Right renal cortex interstitium (tissue), 3 donors: ENCODE results near the gene LARP4B. TPM values are rescaled to one million over a fixed set of nuclear protein-coding genes. Genes with fewer than 3 reads are reported as not detected.
"Not testable (repeated sequence)": the region's sequence is repeated elsewhere in the genome, so short reads cannot be mapped to it uniquely, and the experiment has no call there.

Source experiments
- DNase-seq, 3 donors: peaks; one replicate each; pipeline ENCODE4 v3.0.0-alpha.2; 2013; ENCODE audit warnings: low read depth in 3 of 3, low spot score in 2 of 3
- polyA plus RNA-seq, 3 donors: library from polyadenylated mRNA; unstranded; fragments of 120-200 nt; gene quantifications; one replicate each; pipeline ENCODE4 v1.2.1, GENCODE V29; 2013; ENCODE audit not compliant: insufficient read length in 3 of 3

LARP4B gene
- polyA plus RNA-seq, 3 donors, result 36.5 to 39.6 (median 39.3) TPM

GRCh38 chr10:774661-775244, 156.8 kb downstream of the LARP4B start:
- DNase-seq, result no peak

GRCh38 chr10:774223-774622, 157.3 kb downstream of the LARP4B start:
- no peak for DNase-seq

- no peak for DNase-seq
These were observed 157.8 kb downstream of the LARP4B start for GRCh38 chr10:773562-774161.

GRCh38 chr10:772227-772637, 159.3 kb downstream of the LARP4B start:
- DNase-seq, result no peak

- no peak for DNase-seq
These were observed 159.9 kb downstream of the LARP4B start for GRCh38 chr10:771647-772046.

- no peak for DNase-seq
These were observed 160.5 kb downstream of the LARP4B start for GRCh38 chr10:770975-771374.

GRCh38 chr10:770048-770712, 161.3 kb downstream of the LARP4B start:
- DNase-seq, result not testable (repeated sequence)

- DNase-seq, result no peak
These were observed 163.7 kb downstream of the LARP4B start for GRCh38 chr10:767794-768193.

GRCh38 chr10:767211-767610, 164.3 kb downstream of the LARP4B start:
- DNase-seq, result no peak

- DNase-seq, result no peak
These were observed 170.1 kb downstream of the LARP4B start for GRCh38 chr10:761376-761775.

- DNase-seq, result no peak
These were observed 170.9 kb downstream of the LARP4B start for GRCh38 chr10:760622-761021.

- DNase-seq, result no peak
These were observed 171.5 kb downstream of the LARP4B start for GRCh38 chr10:759898-760477.

Other genes with a start within 250 kb of the LARP4B start
- 10 to 100 TPM; 19.2 to 22.3 (median 21.0) TPM for gene DIP2C, start 242.0 kb downstream of the LARP4B start, polyA plus RNA-seq
- 10 to 100 TPM; 63.8 to 74.2 (median 69.3) TPM for gene GTPBP4, start 56.7 kb upstream of the LARP4B start, polyA plus RNA-seq
- not detected for gene IDI2, start 94.2 kb upstream of the LARP4B start, polyA plus RNA-seq
- gene IDI1, start 117.4 kb upstream of the LARP4B start, polyA plus RNA-seq, result 10 to 100 TPM; 69.1 to 75.4 (median 70.0) TPM
- gene WDR37, start 124.7 kb upstream of the LARP4B start, polyA plus RNA-seq, result 10 to 100 TPM; 15.1 to 15.7 (median 15.2) TPM